ENCODE measurements around the gene C3. TPM values are rescaled to one million over a fixed set of nuclear protein-coding genes. Genes with fewer than 3 reads are reported as not detected.

Gene C3
- total and polyA plus RNA-seq, 2 of the 13 experiments (the other 11 are each of a cell fraction or from before 2014, with no cell fraction given): 1,455 to 6,272 TPM

DNA sequence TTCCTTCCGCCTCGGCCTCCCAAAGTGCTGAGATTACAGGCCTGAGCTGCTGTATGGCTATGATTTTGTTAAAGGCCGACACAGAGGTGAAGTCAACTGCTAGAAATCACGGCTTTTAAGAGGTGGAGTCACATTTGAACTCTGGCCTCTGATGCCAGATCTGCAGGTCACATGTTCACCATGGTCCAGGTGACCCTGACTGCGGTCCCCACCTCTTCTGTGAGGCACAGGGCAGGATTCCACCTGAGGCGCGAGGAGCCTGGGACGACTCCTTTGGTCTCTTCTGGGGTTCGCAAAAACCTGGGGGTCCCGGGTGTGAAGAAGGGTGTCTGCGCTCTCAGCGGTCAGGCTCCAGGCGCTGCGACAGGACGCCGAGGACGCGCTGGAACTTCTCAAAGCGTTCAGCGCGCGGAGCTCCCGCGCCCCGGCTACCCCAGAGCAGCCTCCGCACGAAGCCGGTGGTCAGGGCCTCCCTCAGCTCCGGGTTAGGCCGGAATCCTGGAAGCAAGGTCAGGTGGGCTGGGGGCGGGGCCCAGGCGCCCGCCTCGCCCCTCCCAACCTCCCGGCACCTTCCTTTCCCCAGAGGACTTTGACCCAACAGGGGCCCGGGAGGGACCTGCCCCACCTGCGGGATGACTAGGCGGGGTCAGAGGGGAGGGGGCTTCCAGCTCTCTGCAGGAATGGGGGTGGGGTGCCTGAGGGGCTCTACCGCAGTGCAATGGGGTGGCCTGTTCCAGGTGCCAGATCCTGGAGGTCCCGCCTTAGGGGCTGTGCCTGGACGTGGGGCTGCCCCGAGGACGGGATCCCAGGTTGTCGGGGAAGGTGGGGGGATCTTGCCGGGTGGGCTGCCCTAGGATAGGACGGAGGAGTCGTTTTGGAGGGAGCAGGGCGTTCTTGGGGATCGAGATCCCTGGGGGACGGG lies 32.1 kb upstream of the C3 start (continued):
- TF ChIP-seq, protein P1, sequence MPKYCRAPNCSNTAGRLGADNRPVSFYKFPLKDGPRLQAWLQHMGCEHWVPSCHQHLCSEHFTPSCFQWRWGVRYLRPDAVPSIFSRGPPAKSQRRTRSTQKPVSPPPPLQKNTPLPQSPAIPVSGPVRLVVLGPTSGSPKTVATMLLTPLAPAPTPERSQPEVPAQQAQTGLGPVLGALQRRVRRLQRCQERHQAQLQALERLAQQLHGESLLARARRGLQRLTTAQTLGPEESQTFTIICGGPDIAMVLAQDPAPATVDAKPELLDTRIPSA (CRISPR knock-in tag; IDR thresholded peaks at IDR 0.05; ENCODE audit: borderline replicate concordance): 0 out of 2 replicates have a peak, but pooled peaks have one; percentile 46
- TF ChIP-seq NR2F6 (IDR thresholded peaks at IDR 0.05) (peak; percentile 60), NR2F6 (CRISPR knock-in tag; IDR thresholded peaks at IDR 0.05) (peak; percentile 80), ZNF33B (CRISPR knock-in tag; IDR thresholded peaks at IDR 0.05) (0 out of 2 replicates have a peak, but pooled peaks have one; percentile 38), NFIB (CRISPR knock-in tag; IDR thresholded peaks at IDR 0.05; ENCODE audit: borderline replicate concordance) (no peak), ZNF446 (CRISPR knock-in tag; IDR thresholded peaks at IDR 0.05) (peak; percentile 38; the same call in 1 of the 2 replicates), NR2F1 (CRISPR knock-in tag; IDR thresholded peaks at IDR 0.05) (peak; percentile 20 to 49; a peak in 2 of 4 replicates), GATAD1 (CRISPR knock-in tag; IDR thresholded peaks at IDR 0.05) (no peak), ZNF10 (CRISPR knock-in tag; IDR thresholded peaks at IDR 0.05; ENCODE audit: borderline replicate concordance, low read depth) (no peak), JUND (CRISPR knock-in tag; IDR thresholded peaks at IDR 0.05) (no peak), HNF4A (CRISPR knock-in tag; IDR thresholded peaks at IDR 0.05) (peak; percentile 78), TARDBP (CRISPR knock-in tag; IDR thresholded peaks at IDR 0.05) (peak; percentile 79), KLF11 (CRISPR knock-in tag; IDR thresholded peaks at IDR 0.05) (peak; percentile 56; the same call in 1 of the 2 replicates), JARID2 (CRISPR knock-in tag; IDR thresholded peaks at IDR 0.05; ENCODE audit: insufficient replicate concordance) (no peak), HNRNPK (IDR thresholded peaks at IDR 0.05; ENCODE audit: low read depth, low read length, poor library complexity, severe bottlenecking) (peak; percentile 32), EP300 (IDR thresholded peaks at IDR 0.05; ENCODE audit: low read depth in 2 of 2, low read length in 2 of 2) (peak in 1 of 2 experiments; percentile 50; a peak in 2 of 4 replicates), EP300 (CRISPR knock-in tag; IDR thresholded peaks at IDR 0.05; ENCODE audit: borderline replicate concordance) (no peak; the same call in 1 of the 2 replicates), NKX3-1 (CRISPR knock-in tag; IDR thresholded peaks at IDR 0.05) (peak; percentile 34; the same call in 1 of the 2 replicates), ZSCAN30 (CRISPR knock-in tag; IDR thresholded peaks at IDR 0.05) (no peak), THAP11 (CRISPR knock-in tag; IDR thresholded peaks at IDR 0.05) (peak; percentile 36; the same call in 1 of the 2 replicates), POLR2G (IDR thresholded peaks at IDR 0.05; ENCODE audit: low read depth, low read length) (peak; percentile 77)
- TF ChIP-seq, protein P2, sequence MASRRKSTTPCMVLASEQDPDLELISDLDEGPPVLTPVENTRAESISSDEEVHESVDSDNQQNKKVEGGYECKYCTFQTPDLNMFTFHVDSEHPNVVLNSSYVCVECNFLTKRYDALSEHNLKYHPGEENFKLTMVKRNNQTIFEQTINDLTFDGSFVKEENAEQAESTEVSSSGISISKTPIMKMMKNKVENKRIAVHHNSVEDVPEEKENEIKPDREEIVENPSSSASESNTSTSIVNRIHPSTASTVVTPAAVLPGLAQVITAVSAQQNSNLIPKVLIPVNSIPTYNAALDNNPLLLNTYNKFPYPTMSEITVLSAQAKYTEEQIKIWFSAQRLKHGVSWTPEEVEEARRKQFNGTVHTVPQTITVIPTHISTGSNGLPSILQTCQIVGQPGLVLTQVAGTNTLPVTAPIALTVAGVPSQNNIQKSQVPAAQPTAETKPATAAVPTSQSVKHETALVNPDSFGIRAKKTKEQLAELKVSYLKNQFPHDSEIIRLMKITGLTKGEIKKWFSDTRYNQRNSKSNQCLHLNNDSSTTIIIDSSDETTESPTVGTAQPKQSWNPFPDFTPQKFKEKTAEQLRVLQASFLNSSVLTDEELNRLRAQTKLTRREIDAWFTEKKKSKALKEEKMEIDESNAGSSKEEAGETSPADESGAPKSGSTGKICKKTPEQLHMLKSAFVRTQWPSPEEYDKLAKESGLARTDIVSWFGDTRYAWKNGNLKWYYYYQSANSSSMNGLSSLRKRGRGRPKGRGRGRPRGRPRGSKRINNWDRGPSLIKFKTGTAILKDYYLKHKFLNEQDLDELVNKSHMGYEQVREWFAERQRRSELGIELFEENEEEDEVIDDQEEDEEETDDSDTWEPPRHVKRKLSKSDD (CRISPR knock-in tag; IDR thresholded peaks at IDR 0.05; ENCODE audit: low read depth): peak; percentile 61; the same call in 1 of the 2 replicates
- TF ChIP-seq, protein P3, sequence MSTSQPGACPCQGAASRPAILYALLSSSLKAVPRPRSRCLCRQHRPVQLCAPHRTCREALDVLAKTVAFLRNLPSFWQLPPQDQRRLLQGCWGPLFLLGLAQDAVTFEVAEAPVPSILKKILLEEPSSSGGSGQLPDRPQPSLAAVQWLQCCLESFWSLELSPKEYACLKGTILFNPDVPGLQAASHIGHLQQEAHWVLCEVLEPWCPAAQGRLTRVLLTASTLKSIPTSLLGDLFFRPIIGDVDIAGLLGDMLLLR (CRISPR knock-in tag; IDR thresholded peaks at IDR 0.05): peak; percentile 84; the same call in 1 of the 2 replicates
- TF ChIP-seq, protein P4, sequence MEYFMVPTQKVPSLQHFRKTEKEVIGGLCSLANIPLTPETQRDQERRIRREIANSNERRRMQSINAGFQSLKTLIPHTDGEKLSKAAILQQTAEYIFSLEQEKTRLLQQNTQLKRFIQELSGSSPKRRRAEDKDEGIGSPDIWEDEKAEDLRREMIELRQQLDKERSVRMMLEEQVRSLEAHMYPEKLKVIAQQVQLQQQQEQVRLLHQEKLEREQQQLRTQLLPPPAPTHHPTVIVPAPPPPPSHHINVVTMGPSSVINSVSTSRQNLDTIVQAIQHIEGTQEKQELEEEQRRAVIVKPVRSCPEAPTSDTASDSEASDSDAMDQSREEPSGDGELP (IDR thresholded peaks at IDR 0.05; ENCODE audit: borderline replicate concordance, low read depth): peak; percentile 66; the same call in 1 of the 2 replicates
